Calu3 (cell line): ENCODE results near the gene KIF17. TPM values are rescaled to one million over a fixed set of nuclear protein-coding genes. Genes with fewer than 3 reads are reported as not detected.
A peak's percentile ranks its signal among the peaks of the same experiment; 100 is the strongest.

Experiments
- Bru-seq: library from RNA; stranded (reverse); fragments of 400-500 nt; gene quantifications from one replicate; lab custom pipeline; 2021; lab: Mats Ljungman, UMichigan
- BruChase-seq, 2 experiments: library from RNA; stranded (reverse); fragments of 400-500 nt; gene quantifications; one replicate each; lab custom pipeline; 2021; lab: Mats Ljungman, UMichigan
- BruUV-seq: library from RNA; stranded (reverse); fragments of 400-500 nt; replicated peaks from 2 replicates; lab custom pipeline; 2021; lab: Mats Ljungman, UMichigan
- CTCF ChIA-PET: fragments of 300-600 bp; sonication (Branson Sonifier 250); formaldehyde crosslinking; loops from one replicate; lab custom pipeline; 2022; ENCODE audit warnings: antibody characterized with exemption; lab: Charles Lee
- DNase-seq: peaks from one replicate; pipeline ENCODE4 v3.0.0; 2022
- H3K27ac Mint-ChIP-seq: one replicate; pipeline ENCODE4 v1.8.0; 2022; ENCODE audit warnings: mixed read lengths; ENCODE audit not compliant: unreplicated experiment
- H3K27me3 Mint-ChIP-seq: one replicate; pipeline ENCODE4 v1.8.0; 2022; ENCODE audit warnings: mixed read lengths; ENCODE audit not compliant: unreplicated experiment
- H3K36me3 Mint-ChIP-seq: one replicate; pipeline ENCODE4 v1.8.0; 2022; ENCODE audit warnings: mild to moderate bottlenecking, moderate library complexity, mixed read lengths; ENCODE audit not compliant: insufficient read depth, unreplicated experiment
- H3K4me1 Mint-ChIP-seq: one replicate; pipeline ENCODE4 v1.8.0; 2022; ENCODE audit warnings: mild to moderate bottlenecking, low read depth, mixed read lengths; ENCODE audit not compliant: unreplicated experiment
- H3K4me3 Mint-ChIP-seq: one replicate; pipeline ENCODE4 v1.8.0; 2022; ENCODE audit warnings: mild to moderate bottlenecking, low read depth, moderate library complexity, mixed read lengths; ENCODE audit not compliant: unreplicated experiment
- H3K9me3 Mint-ChIP-seq: one replicate; pipeline ENCODE4 v1.8.0; 2022; ENCODE audit warnings: low read depth, mixed read lengths; ENCODE audit not compliant: unreplicated experiment
- intact Hi-C: fragments of 100-400 bp; cut with micrococcal nuclease; formaldehyde crosslinking; loops from one replicate; pipeline ENCODE4 v1.10.0; 2022; ENCODE audit not compliant: unreplicated experiment
- long read RNA-seq: library from polyadenylated mRNA; stranded (forward); transcript quantifications from one replicate; pipeline ENCODE4 v2.0.0, GENCODE V29; 2022
- total RNA-seq: library from RNA; stranded (reverse); gene quantifications from 2 replicates; pipeline ENCODE4 v1.2.3, GENCODE V29; 2022
- TF ChIP-seq, protein P1 (sequence below): fragments of 200-600 bp; IDR thresholded peaks from one replicate; pipeline ENCODE4 v1.8.0; 2022; ENCODE audit warnings: antibody characterized with exemption; ENCODE audit not compliant: unreplicated experiment

Gene KIF17
- total RNA-seq = not detected in 2 replicates
- Bru-seq, nascent RNA = percentile 7 among the genes with signal in this experiment
- percentile 13 among the genes with signal in this experiment for BruChase-seq, experiment 1, labeled RNA remaining after a 6-hour chase
- BruChase-seq, experiment 2, labeled RNA remaining after a 2-hour chase = percentile 8 among the genes with signal in this experiment
- long read RNA-seq = 0 reads

DNA sequence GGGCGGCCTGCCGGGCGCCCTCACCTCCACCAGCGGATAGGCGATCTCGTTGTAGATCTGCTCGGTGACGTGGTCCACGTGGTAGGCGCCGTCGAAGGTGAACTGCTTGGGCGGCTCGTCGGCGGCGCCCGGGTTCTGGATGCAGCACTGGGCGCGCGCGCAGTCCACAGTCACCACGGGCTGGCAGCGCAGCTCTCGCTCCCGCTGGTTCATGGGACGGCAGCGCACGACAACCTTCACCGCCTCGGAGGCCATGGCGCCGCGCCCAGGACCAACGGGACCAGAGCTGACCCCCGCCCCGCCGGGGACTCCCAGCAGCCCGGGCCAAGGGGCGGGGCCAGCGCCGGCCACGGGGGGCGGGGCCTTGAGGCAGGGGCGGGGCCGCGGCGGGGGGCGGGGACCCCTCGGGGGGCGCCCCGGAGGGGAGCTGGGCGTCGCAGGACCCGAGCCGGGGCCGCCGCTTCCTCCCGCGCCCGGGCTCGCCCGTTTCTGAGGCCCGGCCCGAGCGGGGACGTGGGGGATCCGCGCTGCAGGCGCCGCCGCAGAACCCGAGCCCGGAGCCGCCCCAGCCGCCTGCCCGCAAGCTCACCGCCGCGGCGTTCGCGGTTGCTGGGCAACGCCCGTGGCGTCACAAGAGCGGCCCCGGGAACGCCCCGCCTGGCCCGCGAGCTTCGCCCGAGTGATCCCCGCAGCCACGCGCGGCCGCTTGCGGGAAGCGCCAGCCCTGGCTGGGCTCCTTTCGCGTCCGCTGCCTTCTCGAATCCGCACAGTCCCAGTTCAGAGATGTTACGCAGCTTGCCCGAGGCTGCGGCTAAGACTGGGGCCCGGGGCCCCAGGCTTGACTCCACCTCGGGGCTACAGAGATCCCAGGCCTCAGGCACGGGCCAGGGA lies at the start of gene KIF17:
Gene KIF17, minus strand, starts transcription at position 556 of the 891 bp plus-strand sequence. Its CDS starts 301 bp downstream, at position 255.
- Mint-ChIP-seq H3K4me1 (peaks cover 10% of the 10 kb centered on the region), H3K27me3 (peaks cover 25% of the 10 kb centered on the region), H3K36me3 (peaks cover 17% of the 10 kb centered on the region), H3K9me3 (no peaks in the 10 kb centered on the region), H3K4me3 (peak within 1 kb of the TSS; percentile 64), H3K27ac (no peak within 1 kb of the TSS)
- no TSS peak for BruUV-seq
- CTCF ChIA-PET = interaction anchor here (0.6 to 1.0 kb wide), 3 partner anchors 14 to 474 kb away, joined by 3 to 4 read pairs (median 3); partner anchors contain the start of gene SH2D5
- intact Hi-C loops = no loop called here
- peak; percentile 72 for DNase-seq
- TF ChIP-seq, protein P1, sequence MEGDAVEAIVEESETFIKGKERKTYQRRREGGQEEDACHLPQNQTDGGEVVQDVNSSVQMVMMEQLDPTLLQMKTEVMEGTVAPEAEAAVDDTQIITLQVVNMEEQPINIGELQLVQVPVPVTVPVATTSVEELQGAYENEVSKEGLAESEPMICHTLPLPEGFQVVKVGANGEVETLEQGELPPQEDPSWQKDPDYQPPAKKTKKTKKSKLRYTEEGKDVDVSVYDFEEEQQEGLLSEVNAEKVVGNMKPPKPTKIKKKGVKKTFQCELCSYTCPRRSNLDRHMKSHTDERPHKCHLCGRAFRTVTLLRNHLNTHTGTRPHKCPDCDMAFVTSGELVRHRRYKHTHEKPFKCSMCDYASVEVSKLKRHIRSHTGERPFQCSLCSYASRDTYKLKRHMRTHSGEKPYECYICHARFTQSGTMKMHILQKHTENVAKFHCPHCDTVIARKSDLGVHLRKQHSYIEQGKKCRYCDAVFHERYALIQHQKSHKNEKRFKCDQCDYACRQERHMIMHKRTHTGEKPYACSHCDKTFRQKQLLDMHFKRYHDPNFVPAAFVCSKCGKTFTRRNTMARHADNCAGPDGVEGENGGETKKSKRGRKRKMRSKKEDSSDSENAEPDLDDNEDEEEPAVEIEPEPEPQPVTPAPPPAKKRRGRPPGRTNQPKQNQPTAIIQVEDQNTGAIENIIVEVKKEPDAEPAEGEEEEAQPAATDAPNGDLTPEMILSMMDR = no peak

DNA sequence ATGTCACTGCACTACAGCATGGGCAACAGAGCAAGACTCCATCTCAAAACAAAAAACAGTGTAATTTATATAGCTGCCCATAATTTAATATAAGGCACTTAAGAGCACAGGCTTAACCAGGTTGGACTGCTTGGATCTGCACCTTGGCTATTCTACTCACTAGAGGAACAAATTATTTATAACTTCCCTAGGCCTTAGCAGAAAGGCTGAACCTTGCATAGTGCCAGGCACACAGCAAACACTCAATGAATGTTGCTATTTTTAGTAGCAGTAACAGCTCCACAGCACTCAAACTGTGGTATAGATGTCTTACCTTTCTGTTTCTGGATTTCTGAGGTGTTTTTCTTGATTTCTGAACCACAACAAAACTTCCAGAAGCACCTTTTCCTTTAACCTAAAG lies 49.5 kb upstream of the KIF17 start:
- peaks cover 53% of the 10 kb centered on the region for H3K36me3 Mint-ChIP-seq
- TF ChIP-seq, protein P1 = no peak
- no peak overlapping the region for H3K4me3 Mint-ChIP-seq
- no TSS peak for BruUV-seq
- no peak for DNase-seq
- H3K9me3 Mint-ChIP-seq = no peaks in the 10 kb centered on the region
- H3K27ac Mint-ChIP-seq = no peak overlapping the region
- no peaks in the 10 kb centered on the region for H3K27me3 Mint-ChIP-seq
- intact Hi-C loops = no loop called here
- CTCF ChIA-PET = no interaction called here
- no peaks in the 10 kb centered on the region for H3K4me1 Mint-ChIP-seq

DNA sequence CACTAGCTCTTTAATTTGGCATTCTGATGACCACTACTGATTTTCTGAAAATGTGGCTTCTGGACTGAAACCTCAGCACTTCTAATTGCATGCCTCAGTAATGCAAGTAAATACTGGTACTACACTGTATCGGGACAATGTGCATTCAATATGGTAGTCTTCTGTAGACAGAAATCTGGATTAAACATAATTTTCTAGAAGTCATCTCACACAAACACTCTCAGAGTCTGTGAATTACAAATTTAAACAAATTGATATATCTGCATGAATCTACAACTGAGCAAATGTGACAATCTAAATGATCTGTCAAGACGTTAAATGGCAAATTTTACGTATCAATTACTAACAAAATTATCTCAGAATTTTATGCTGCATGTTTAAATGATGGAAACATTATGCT lies 45.6 kb upstream of the KIF17 start:
- CTCF ChIA-PET = no interaction called here
- BruUV-seq = no TSS peak
- TF ChIP-seq, protein P1 = no peak
- no peak for DNase-seq
- Mint-ChIP-seq H3K36me3 (peaks cover 68% of the 10 kb centered on the region), H3K9me3 (no peaks in the 10 kb centered on the region), H3K4me1 (no peaks in the 10 kb centered on the region), H3K27me3 (no peaks in the 10 kb centered on the region), H3K4me3 (no peak overlapping the region), H3K27ac (no peak overlapping the region)
- intact Hi-C loops = no loop called here

DNA sequence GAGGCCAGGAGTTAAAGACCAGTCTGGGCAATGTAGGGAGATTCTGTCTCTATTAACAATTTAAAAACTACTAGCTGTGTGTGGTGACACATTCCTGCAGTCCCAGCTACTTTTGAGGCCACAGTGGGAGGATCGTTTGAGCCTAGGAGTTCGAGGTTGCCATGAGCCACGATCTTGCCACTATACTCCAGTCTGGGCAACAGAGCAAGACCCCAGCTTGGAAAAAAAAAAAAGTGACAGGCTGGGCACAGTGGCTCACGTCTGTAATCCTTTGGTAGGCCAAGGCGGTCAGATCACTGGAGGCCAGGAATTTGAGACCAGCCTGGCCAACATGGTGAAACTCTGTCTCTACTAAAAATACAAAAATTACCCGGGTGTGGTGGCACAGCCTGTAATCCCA lies 42.5 kb upstream of the KIF17 start:
- H3K4me3 Mint-ChIP-seq = no peak overlapping the region
- no peaks in the 10 kb centered on the region for H3K4me1 Mint-ChIP-seq
- H3K27me3 Mint-ChIP-seq = no peaks in the 10 kb centered on the region
- BruUV-seq = no TSS peak
- peaks cover 63% of the 10 kb centered on the region for H3K36me3 Mint-ChIP-seq
- H3K9me3 Mint-ChIP-seq = no peaks in the 10 kb centered on the region
- H3K27ac Mint-ChIP-seq = no peak overlapping the region
- TF ChIP-seq, protein P1 = no peak
- no peak for DNase-seq
- CTCF ChIA-PET = no interaction called here
- intact Hi-C loops = no loop called here
